ENCODE data around the gene NAA16. TPM values are rescaled to one million over a fixed set of nuclear protein-coding genes. Genes with fewer than 3 reads are reported as not detected.

The NAA16 gene
- polyA plus RNA-seq, 1 donor from 2014 or later: 57.0 TPM

DNA sequence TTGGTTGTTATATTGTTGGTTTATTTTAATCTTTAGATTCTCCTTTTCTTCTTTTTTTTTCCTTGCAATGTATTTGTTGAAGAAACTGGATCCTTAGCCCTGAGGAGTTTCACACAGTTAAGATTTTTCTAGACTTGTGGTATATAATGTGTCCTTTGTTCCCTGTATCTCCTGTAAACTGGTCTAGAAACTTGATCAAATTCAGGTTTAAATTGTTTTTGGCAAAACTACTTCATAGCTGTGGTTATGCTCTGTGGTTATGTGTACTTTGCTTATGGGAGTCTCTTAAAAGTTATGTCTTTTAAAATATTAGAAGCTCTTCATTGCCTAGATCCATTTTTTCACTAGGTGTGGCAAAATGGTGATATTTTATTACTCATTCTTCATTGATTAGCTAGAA is 44.0 kb upstream of the NAA16 start:
- Histone ChIP-seq H3K4me3 (ENCODE audit: low read length) (no peak overlapping the region), H3K27me3 (ENCODE audit: insufficient read depth, low read depth, low read length) (no peaks in the 10 kb centered on the region), H3K9ac (ENCODE audit: low read length) (no peak overlapping the region), H4K20me1 (ENCODE audit: insufficient read depth) (no peaks in the 10 kb centered on the region), H3K4me2 (ENCODE audit: low read length) (no peak overlapping the region), H3F3A (ENCODE audit: insufficient read depth, low read length, poor library complexity, severe bottlenecking) (no peaks in the 10 kb centered on the region), H3K9me3 (ENCODE audit: low read length) (no peaks in the 10 kb centered on the region), H3K9me2 (ENCODE audit: insufficient read depth, low read length) (no peaks in the 10 kb centered on the region), H3K79me2 (replicated peaks; ENCODE audit: insufficient read depth, low read length) (no peaks in the 10 kb centered on the region), H3K27ac (ENCODE audit: low read length) (no peak overlapping the region), H3K36me3 (ENCODE audit: insufficient read depth, low read length) (no peaks in the 10 kb centered on the region), H2AFZ (ENCODE audit: low read depth, low read length) (no peak overlapping the region)
- TF ChIP-seq RAD21 (conservative IDR thresholded peaks at IDR 0.05) (no peak), EP300 (conservative IDR thresholded peaks at IDR 0.05; ENCODE audit: poor library complexity, severe bottlenecking) (no peak), POLR2AphosphoS5 (IDR thresholded peaks at IDR 0.05) (no peak), MXI1 (conservative IDR thresholded peaks at IDR 0.05; ENCODE audit: poor library complexity, severe bottlenecking) (no peak), SMC3 (conservative IDR thresholded peaks at IDR 0.05; ENCODE audit: poor library complexity) (no peak), TAF1 (IDR thresholded peaks at IDR 0.05; ENCODE audit: low read depth) (no peak), CTCF (IDR thresholded peaks at IDR 0.05; ENCODE audit: poor library complexity, severe bottlenecking) (no peak), EZH2 (IDR thresholded peaks at IDR 0.05; ENCODE audit: borderline replicate concordance, insufficient read depth, low read length, poor library complexity, severe bottlenecking) (no peak)
- TF ChIP-seq, protein P1, sequence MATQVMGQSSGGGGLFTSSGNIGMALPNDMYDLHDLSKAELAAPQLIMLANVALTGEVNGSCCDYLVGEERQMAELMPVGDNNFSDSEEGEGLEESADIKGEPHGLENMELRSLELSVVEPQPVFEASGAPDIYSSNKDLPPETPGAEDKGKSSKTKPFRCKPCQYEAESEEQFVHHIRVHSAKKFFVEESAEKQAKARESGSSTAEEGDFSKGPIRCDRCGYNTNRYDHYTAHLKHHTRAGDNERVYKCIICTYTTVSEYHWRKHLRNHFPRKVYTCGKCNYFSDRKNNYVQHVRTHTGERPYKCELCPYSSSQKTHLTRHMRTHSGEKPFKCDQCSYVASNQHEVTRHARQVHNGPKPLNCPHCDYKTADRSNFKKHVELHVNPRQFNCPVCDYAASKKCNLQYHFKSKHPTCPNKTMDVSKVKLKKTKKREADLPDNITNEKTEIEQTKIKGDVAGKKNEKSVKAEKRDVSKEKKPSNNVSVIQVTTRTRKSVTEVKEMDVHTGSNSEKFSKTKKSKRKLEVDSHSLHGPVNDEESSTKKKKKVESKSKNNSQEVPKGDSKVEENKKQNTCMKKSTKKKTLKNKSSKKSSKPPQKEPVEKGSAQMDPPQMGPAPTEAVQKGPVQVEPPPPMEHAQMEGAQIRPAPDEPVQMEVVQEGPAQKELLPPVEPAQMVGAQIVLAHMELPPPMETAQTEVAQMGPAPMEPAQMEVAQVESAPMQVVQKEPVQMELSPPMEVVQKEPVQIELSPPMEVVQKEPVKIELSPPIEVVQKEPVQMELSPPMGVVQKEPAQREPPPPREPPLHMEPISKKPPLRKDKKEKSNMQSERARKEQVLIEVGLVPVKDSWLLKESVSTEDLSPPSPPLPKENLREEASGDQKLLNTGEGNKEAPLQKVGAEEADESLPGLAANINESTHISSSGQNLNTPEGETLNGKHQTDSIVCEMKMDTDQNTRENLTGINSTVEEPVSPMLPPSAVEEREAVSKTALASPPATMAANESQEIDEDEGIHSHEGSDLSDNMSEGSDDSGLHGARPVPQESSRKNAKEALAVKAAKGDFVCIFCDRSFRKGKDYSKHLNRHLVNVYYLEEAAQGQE (IDR thresholded peaks at IDR 0.05; ENCODE audit: borderline replicate concordance): no peak

DNA sequence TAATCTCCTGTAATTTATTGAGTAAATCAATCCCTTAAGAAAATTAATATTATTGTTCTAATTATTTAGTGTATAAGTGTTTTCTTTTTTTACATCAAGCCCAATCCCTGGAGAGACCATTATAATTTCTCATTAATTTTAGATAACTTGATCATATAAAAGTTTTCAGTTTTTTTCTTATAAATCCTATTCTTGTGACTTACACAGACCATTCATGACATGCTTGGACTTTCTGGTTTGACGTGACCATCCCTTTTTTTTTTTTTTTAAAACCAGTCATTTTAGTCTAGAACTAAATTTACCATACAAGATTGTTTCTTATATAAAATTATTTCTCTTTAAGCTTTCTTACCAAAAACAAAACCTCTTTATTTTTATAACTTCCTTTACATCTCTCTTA is 42.3 kb upstream of the NAA16 start:
- H3K79me2 ChIP-seq (replicated peaks; ENCODE audit: insufficient read depth, low read length): no peaks in the 10 kb centered on the region
- no peaks in the 10 kb centered on the region for H3K27me3 ChIP-seq (ENCODE audit: insufficient read depth, low read depth, low read length)
- no peaks in the 10 kb centered on the region for H3K9me2 ChIP-seq (ENCODE audit: insufficient read depth, low read length)
- TF ChIP-seq POLR2AphosphoS5 (IDR thresholded peaks at IDR 0.05): no peak
- no peak for TF ChIP-seq TAF1 (IDR thresholded peaks at IDR 0.05; ENCODE audit: low read depth)
- no peak for TF ChIP-seq EZH2 (IDR thresholded peaks at IDR 0.05; ENCODE audit: borderline replicate concordance, insufficient read depth, low read length, poor library complexity, severe bottlenecking)
- no peak for TF ChIP-seq MXI1 (conservative IDR thresholded peaks at IDR 0.05; ENCODE audit: poor library complexity, severe bottlenecking)
- TF ChIP-seq SMC3 (conservative IDR thresholded peaks at IDR 0.05; ENCODE audit: poor library complexity): no peak
- TF ChIP-seq, protein P1 (IDR thresholded peaks at IDR 0.05; ENCODE audit: borderline replicate concordance): no peak
- no peak for TF ChIP-seq CTCF (IDR thresholded peaks at IDR 0.05; ENCODE audit: poor library complexity, severe bottlenecking)
- TF ChIP-seq EP300 (conservative IDR thresholded peaks at IDR 0.05; ENCODE audit: poor library complexity, severe bottlenecking): no peak
- TF ChIP-seq RAD21 (conservative IDR thresholded peaks at IDR 0.05): no peak
- no peak overlapping the region for H2AFZ ChIP-seq (ENCODE audit: low read depth, low read length)
- H3K4me3 ChIP-seq (ENCODE audit: low read length): no peak overlapping the region
- no peaks in the 10 kb centered on the region for H3F3A ChIP-seq (ENCODE audit: insufficient read depth, low read length, poor library complexity, severe bottlenecking)
- no peak overlapping the region for H3K9ac ChIP-seq (ENCODE audit: low read length)
- H4K20me1 ChIP-seq (ENCODE audit: insufficient read depth): no peaks in the 10 kb centered on the region
- H3K9me3 ChIP-seq (ENCODE audit: low read length): no peaks in the 10 kb centered on the region
- H3K4me2 ChIP-seq (ENCODE audit: low read length): no peak overlapping the region
- H3K27ac ChIP-seq (ENCODE audit: low read length): no peak overlapping the region
- no peaks in the 10 kb centered on the region for H3K36me3 ChIP-seq (ENCODE audit: insufficient read depth, low read length)
